ENCODE data around the gene EHBP1.

Gene EHBP1

GRCh38 chr2:62705859-62706720, 577 bp downstream of the EHBP1 start:
- TF ChIP-seq FOXP2 (optimal IDR thresholded peaks at IDR 0.05; ENCODE audit: borderline replicate concordance, extremely low read depth, extremely low read length, insufficient read depth), result peak; percentile 46
- TF ChIP-seq TAF1 (IDR thresholded peaks at IDR 0.05; ENCODE audit: borderline replicate concordance, insufficient read depth, low read length), result no peak
- no peak for TF ChIP-seq SIN3A (IDR thresholded peaks at IDR 0.05; ENCODE audit: borderline replicate concordance, insufficient read depth, low read length)
- TF ChIP-seq REST (IDR thresholded peaks at IDR 0.05; ENCODE audit: insufficient read depth in 1 of 2, low read depth in 2 of 2, low read length in 2 of 2), result no peak
- 0 out of 2 replicates have a peak, but pooled peaks have one; percentile 4 for TF ChIP-seq POLR2AphosphoS5 (IDR thresholded peaks at IDR 0.05; ENCODE audit: low read depth, low read length)

- TF ChIP-seq REST (IDR thresholded peaks at IDR 0.05; ENCODE audit: insufficient read depth in 1 of 2, low read depth in 2 of 2, low read length in 2 of 2) (no peak), FOXP2 (optimal IDR thresholded peaks at IDR 0.05; ENCODE audit: borderline replicate concordance, extremely low read depth, extremely low read length, insufficient read depth) (no peak), POLR2AphosphoS5 (IDR thresholded peaks at IDR 0.05; ENCODE audit: low read depth, low read length) (no peak), TAF1 (IDR thresholded peaks at IDR 0.05; ENCODE audit: borderline replicate concordance, insufficient read depth, low read length) (no peak), SIN3A (IDR thresholded peaks at IDR 0.05; ENCODE audit: borderline replicate concordance, insufficient read depth, low read length) (no peak)
Observed at GRCh38 chr2:62706721-62707521, 1.4 kb downstream of the EHBP1 start.

GRCh38 chr2:62708751-62709150, 3.2 kb downstream of the EHBP1 start:
- TF ChIP-seq REST (IDR thresholded peaks at IDR 0.05; ENCODE audit: insufficient read depth in 1 of 2, low read depth in 2 of 2, low read length in 2 of 2) (no peak), SIN3A (IDR thresholded peaks at IDR 0.05; ENCODE audit: borderline replicate concordance, insufficient read depth, low read length) (no peak), POLR2AphosphoS5 (IDR thresholded peaks at IDR 0.05; ENCODE audit: low read depth, low read length) (no peak), FOXP2 (optimal IDR thresholded peaks at IDR 0.05; ENCODE audit: borderline replicate concordance, extremely low read depth, extremely low read length, insufficient read depth) (no peak)

GRCh38 chr2:62711832-62712494, 6.5 kb downstream of the EHBP1 start:
- no peak for TF ChIP-seq REST (IDR thresholded peaks at IDR 0.05; ENCODE audit: insufficient read depth in 1 of 2, low read depth in 2 of 2, low read length in 2 of 2)
- TF ChIP-seq FOXP2 (optimal IDR thresholded peaks at IDR 0.05; ENCODE audit: borderline replicate concordance, extremely low read depth, extremely low read length, insufficient read depth), result no peak
- no peak for TF ChIP-seq SIN3A (IDR thresholded peaks at IDR 0.05; ENCODE audit: borderline replicate concordance, insufficient read depth, low read length)
